HG02884 (cell line): ENCODE measurements around the gene FMNL2.
A peak's percentile ranks its signal among the peaks of the same experiment; 100 is the strongest.
"Not testable (repeated sequence)": the region's sequence is repeated elsewhere in the genome, so short reads cannot be mapped to it uniquely, and the experiment has no call there.

Experiments used
- ATAC-seq: cut with Tn5 transposase; IDR thresholded peaks from one replicate; pipeline ENCODE4 v1.9.1; 2021; ENCODE audit warnings: mild to moderate bottlenecking, moderate library complexity; ENCODE audit not compliant: unreplicated experiment

FMNL2 gene

DNA sequence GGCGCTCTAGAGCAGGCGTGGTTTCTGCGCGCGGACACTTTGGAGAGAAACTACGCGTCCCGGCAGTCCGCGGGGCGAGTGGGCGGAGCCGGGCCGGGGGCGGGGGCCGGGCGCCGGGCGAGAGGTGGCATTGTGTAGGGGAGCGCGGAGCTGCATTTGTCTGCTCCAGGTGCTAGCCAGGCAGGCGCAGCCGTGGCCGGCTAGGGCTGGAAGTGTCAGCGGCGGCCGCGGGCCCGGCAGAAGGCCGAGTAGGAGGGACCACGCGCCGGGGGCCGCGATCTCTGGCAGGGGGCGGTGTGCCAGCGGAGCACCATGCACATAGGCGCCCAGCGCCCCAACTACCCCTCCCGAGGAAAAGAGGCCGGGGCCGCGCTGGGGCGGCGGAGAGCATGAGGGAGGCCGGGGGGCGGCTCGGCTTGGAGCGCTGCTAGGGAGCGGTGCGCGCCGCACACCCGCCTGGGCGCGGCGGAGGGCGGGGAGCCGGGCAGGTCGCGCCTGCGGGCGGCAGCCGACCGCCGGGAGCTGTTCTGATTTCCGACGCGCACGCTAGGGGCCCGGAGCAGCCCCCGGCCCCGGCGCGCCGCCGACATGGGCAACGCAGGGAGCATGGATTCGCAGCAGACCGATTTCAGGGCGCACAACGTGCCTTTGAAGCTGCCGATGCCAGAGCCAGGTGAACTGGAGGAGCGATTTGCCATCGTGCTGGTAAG, at the start of gene FMNL2:
Gene FMNL2 (plus strand): TSS at position 159 of the 710 bp plus-strand sequence.
- peak; percentile 80 for ATAC-seq

GRCh38 chr2:152292991-152293390, 42.0 kb upstream of the FMNL2 start:
- no peak for ATAC-seq

DNA sequence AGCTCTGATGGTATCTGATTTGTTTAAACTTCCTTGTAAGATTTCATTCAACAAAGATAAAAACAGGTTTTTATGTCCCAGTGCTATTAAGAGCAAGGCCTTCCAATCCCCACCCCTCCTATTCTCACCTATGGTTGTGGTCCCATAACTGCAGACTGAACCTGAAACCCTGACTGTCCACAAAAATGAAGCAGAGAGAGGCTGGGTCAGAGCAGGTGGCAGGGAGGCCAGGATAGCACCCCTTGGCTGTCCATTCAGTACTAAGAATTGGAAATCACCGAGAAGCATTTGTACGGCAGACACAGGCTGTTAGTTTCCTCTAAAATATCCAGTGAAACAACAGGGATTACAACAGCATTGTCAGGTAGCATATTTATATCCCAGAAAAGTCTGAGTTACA, 37.3 kb upstream of the FMNL2 start:
- no peak for ATAC-seq

GRCh38 chr2:152298754-152299153, 36.2 kb upstream of the FMNL2 start:
- no peak for ATAC-seq

DNA sequence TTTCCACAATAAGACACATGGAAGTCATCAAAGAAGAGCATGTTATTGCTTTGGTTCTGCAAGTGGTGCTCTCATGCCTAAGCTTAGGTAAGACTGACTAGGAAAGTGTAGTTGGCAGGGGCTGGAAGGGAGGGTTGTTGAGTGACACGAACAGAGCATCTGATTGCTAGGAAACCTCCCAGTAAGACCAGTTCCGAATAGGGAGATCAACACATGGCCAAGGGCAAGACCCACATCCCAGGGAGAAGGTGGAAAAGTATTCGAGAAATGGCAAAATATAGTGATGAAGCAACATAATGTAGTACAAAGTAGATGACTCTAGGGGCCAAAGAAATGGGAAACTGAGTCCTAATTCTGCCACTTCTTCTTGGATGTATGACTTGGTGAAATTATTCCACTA, 33.8 kb upstream of the FMNL2 start:
- no peak for ATAC-seq

GRCh38 chr2:152303951-152304350, 31.0 kb upstream of the FMNL2 start:
- ATAC-seq: no peak

GRCh38 chr2:152304836-152305235, 30.1 kb upstream of the FMNL2 start:
- ATAC-seq: no peak

GRCh38 chr2:152307863-152308262, 27.1 kb upstream of the FMNL2 start:
- no peak for ATAC-seq

DNA sequence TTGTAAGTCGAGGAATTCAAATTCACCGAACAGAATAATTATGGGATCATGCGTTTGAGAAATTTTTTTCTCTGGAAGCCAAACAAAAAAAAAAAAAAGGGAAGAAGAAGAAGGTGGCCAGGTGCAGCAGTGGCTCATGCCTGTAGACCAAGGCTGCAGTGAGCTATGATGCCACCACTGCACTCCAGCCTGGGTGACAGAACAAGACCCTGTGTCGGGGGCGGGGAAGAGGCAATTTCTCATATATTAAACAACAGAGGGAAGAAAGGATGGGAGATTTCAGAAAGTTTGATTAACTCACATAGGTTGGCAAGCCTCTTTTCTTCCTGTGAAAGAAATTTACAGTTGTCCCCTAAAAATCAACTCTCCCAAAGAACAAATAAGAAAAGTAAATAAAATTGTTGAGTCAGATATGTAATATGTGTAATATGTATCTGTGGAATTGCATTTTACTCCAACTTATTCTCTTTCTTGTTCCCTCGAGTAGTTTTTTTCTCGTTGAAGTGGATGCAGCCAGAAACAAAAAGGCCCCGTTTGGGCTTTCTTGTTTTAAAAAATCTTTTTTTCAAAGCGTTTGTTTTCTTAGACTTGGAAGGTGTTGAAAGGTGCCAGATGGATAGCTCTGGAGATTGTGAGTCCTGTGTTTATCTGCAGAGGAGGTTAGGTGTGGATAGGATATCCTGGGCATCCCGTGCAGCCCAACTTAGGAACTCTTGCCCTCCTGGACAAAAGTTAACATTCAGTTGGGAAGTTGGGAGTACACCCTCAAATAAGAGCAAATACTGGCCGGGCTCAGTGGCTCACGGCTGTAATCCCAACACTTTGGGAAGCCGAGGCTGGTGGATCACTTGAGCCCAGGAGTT, 25.4 kb upstream of the FMNL2 start:
- no peak for ATAC-seq

DNA sequence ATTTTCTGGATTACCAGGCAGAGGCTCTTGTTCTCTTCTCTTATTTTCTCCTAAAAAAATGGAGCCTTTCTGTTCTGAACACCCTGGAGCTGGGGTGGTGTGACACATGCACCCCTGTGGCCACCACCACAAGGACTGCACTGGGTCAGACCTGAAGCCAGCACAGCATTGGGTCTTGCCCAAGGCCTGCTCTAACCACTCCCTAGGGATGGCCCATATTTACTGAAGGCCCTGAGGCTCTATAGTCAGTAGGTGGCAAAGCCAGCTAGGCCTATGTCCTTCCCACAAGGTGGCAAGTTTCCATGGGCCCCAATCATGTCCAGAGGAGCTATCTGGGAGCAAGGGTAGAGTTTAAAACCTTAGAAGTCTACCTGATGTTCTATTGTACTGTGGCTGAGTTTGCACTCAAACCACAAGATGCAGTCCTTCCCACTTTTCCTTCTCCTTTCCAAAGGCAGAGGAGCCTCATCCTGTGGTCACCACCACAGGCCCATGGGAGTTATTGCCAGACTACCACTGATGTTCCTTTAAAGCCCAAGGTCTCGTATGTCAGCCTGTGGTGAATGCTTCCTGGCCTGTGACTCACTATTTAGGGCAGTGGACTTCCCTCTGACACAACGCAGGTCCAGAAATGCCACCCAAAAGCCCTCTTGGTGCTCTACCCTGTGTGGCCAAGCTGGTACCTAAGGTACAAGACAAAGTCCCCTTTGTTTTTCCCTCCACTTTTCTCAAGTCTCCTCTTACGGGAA, 15.0 kb upstream of the FMNL2 start:
- ATAC-seq: no peak

GRCh38 chr2:152320814-152321213, 14.2 kb upstream of the FMNL2 start:
- ATAC-seq: no peak

DNA sequence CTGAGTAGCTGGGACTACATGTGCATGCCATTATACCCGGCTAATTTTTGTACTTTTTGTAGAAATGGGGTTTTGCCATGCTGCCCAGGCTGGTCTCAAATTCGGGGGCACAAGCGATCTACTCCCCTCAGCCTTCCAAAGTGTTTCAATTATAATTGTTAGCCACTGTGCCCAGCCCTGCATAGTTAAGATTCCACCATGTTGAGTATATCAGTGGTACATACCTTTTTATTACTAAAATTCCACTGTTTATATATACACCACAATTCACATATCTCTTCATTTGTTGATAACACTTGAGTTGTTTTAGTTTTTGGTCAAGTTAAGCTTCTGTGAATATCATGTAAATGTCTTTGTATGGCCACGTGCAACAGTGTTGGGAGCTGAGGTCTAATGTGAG, 12.8 kb upstream of the FMNL2 start:
- ATAC-seq: no peak

- not testable (repeated sequence) for ATAC-seq
Observed at GRCh38 chr2:152325126-152325525, 9.8 kb upstream of the FMNL2 start.

GRCh38 chr2:152326710-152327109, 8.3 kb upstream of the FMNL2 start:
- ATAC-seq: no peak

DNA sequence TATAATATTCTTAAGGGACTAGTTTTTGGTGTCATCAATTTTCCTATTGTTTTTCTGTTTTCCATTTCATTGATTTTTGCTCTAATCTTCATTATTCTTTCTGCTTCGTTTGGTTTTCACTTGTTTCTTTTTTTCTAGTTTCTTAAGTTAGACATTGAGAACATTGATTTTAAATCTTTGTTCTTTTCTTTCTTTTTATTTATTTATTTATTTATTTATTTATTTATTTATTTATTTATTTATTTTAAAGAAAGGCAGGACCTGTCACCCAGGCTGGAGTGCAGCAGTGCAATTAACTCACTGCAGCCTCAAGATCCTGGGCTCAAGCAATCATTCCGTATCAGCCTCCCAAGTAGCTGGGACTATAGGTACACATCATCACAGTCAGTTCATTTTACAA, 7.0 kb upstream of the FMNL2 start:
- ATAC-seq: no peak

GRCh38 chr2:152330235-152330866, 4.6 kb upstream of the FMNL2 start:
- no peak for ATAC-seq

- no peak for ATAC-seq
Observed at GRCh38 chr2:152334701-152335015, 316 bp upstream of the FMNL2 start.

GRCh38 chr2:152335726-152336118, 748 bp downstream of the FMNL2 start:
- peak; percentile 8 for ATAC-seq

GRCh38 chr2:152336119-152336853, 1.3 kb downstream of the FMNL2 start:
- peak; percentile 19 for ATAC-seq

DNA sequence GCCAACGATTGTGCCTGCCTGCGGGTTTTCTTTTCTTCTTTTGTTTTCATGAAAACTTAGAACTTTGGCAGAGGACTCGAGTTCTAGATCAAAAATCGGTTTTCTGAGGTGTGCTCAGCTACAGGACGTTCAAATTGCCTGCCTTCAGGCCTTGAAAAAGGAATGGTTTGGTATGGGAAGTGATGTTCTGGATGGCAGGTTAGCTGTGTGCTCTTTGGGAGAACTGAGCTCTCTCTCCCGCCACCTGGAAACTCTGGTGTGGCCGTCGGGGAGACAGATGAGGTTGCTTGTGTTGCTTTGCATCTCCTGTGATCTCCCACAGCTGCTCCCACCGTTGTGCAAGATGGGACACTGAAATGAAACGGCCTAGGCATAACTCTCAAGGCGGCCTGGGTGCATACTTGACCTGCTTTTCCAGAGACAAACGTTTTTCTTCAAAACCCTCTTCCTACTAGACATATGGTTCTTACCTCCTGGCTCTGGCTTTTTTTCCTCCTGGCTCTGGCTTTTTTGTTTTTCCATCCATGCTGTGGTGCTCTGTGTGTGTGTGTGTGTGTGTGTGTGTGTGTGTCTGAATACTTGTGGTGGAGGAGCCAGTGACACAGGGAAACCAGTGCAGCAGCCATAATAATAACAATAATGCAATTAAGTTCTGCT, 2.0 kb downstream of the FMNL2 start:
- ATAC-seq: no peak
